Measurements from ENCODE around the gene CPE.

DNA sequence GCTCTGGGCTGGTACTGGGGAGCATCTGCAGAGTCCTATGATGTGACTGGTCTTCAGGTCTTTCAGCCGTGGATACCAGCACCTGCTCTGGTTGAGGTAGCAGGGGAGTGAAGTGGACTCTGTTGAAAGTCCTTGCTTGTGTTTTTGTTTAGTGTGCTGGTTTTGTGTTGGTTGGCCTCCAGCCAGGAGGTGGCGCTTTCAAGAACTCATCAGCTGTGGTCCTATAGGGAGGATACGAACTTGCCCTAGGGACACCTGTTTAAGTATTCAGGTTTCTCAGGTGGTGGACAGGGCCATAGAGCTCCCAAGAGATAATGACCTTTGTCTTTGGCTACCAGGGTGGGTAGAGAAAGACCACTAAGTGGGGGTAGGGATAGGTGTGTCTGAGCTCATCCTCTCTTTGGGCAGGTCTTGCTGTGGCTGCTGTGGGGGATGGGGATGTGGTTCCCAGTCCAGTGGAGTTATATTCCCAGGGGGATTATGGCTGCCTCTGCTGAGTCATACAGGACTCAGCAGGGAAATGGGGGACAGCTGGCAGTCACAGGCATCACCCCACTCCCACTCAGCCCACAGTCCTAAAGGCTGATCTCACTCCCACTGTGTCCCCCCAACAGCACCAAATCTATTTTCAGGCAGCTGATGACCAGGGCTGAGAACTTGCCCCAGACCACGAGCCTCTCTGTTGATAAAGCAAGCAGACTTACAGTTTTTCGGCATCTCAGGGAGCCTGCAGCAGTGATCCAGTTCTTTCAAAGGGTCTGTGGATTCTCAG, 27.3 kb upstream of the CPE start:
- TF ChIP-seq, protein P1, sequence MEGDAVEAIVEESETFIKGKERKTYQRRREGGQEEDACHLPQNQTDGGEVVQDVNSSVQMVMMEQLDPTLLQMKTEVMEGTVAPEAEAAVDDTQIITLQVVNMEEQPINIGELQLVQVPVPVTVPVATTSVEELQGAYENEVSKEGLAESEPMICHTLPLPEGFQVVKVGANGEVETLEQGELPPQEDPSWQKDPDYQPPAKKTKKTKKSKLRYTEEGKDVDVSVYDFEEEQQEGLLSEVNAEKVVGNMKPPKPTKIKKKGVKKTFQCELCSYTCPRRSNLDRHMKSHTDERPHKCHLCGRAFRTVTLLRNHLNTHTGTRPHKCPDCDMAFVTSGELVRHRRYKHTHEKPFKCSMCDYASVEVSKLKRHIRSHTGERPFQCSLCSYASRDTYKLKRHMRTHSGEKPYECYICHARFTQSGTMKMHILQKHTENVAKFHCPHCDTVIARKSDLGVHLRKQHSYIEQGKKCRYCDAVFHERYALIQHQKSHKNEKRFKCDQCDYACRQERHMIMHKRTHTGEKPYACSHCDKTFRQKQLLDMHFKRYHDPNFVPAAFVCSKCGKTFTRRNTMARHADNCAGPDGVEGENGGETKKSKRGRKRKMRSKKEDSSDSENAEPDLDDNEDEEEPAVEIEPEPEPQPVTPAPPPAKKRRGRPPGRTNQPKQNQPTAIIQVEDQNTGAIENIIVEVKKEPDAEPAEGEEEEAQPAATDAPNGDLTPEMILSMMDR (IDR thresholded peaks at IDR 0.05) = no peak
- TF ChIP-seq POLR2A (IDR thresholded peaks at IDR 0.05) (no peak), POLR2AphosphoS5 (IDR thresholded peaks at IDR 0.05) (no peak)
